HG03175 (cell line): ENCODE results near the gene SNRNP48.

Experiments used
- ATAC-seq: cut with Tn5 transposase; IDR thresholded peaks from one replicate; pipeline ENCODE4 v1.9.1; 2021; ENCODE audit warnings: mild to moderate bottlenecking, moderate library complexity; ENCODE audit not compliant: unreplicated experiment

The SNRNP48 gene

DNA sequence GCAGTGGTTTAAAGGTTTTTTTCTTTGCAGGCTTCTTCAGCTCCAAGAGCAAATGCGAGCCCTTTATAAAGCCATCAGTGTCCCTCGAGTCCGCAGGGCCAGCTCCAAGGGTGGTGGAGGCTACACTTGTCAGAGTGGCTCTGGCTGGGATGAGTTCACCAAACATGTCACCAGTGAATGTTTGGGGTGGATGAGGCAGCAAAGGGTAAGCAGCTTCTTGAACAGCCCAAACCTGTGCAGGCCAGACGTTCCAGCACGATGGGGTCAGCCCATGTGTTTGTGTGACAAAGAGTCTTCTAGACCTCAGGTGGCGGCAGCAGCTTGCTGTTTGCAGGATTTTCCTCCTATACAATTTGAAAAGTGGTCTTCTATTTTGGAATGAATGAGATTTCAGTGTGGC, 30.8 kb upstream of the SNRNP48 start:
- no peak for ATAC-seq

DNA sequence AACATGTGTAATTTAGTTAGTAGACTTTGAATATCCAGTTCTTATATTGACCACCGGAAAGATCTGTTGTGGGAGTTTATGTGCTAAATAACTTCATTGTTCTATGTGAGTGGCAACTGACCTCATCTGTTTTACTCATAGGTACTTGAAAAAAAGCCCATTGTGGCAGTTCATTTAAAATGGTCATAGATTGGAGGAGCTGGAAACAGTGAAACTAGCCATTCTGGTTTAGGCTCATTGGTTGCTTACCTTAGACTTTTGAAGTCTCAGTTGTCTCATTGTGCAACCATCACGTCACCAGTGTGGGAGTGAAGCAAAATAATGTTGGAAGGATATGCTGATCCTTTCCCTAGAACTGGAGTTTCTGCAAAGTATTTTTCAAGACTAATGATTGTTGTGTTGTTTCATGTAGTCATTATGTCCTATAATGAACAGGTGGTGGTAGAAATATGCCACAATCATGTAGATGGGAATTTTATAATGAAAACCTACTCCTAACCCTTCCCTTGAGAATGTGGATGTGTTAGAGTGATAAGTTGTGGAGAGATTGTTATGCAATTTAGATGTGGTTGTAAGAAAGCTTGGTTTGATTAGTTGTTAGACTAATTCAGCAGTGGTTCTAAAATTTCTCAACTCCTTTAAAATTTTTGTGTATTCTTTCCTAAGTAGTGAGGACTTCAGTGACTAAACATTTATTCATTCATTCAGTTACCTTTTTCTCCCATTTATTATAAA, 30.2 kb upstream of the SNRNP48 start:
- no peak for ATAC-seq

DNA sequence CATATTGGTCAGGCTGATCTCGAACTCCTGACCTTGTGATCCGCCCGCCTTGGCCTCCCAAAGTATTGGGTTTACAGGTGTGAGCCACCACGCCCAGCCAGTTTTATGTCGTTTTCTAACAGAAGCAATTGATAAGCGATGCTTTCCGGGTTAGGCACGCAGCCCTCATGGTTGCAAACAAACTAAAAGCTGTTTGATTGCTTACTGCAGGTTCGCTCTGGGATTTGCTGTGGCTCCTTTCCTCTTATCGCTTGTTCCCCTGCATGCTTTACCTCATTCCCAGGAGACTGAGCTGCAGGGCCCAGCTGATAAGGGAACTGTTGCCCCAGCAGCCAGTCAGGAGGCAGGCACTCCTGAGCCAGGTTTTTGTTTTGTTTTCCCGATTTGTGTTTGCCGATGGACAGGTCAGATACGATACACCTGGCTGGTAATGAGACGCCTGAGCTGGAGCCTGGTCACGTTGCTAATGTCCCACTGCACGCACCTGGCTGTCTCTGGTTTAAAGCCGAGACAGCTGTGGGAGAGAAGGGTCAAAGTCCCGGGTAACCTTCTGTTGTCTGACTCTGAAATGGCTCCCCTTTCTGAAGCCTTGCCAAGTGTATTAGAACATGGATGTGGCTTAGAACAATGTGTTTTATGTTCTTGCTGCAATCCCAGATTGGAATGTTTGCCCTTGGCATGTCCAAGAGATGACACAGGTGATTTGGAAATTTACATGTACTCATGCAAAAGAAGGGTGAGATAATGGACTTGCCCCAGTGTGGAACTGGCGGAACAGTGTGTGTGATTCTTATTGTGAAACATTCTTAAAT, 28.6 kb upstream of the SNRNP48 start:
- ATAC-seq = no peak

DNA sequence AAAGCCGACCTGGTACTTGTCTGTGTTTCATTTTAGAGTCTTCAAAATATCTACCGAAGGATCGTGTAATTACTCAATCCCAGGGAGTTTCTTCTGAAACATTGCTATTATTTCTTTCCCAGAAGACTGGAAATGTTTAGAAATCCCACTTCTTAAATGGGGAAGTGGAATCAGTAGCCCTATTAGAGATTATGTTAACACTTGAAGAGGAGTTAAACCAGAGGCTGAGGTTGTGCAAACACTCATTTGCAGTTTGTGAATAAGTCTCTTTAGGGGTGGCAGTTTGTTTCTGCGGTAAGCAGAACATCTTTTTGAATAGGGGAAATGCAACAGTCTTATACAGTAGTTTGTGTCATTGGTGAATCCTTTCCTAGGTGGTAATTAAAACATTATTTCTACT, 27.2 kb upstream of the SNRNP48 start:
- ATAC-seq = no peak

DNA sequence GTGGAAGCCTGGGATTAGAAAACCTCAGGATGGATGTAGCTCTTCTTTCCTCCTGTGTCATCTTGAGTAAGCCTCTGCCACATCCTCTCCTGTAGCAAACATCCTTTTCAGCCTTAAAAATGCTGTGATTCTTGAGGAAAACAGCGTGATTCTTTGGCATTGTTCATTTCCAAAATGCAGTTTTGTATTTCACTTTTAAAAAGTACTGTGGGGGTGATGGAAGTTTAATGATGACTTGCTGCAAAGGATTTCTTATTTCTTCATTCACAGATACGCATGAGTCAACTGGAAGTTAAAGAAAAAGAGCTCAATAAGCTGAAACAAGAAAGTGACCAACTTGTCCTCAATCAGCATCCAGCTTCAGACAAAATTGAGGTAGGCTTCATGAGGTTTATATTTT, 23.9 kb upstream of the SNRNP48 start:
- ATAC-seq = no peak

DNA sequence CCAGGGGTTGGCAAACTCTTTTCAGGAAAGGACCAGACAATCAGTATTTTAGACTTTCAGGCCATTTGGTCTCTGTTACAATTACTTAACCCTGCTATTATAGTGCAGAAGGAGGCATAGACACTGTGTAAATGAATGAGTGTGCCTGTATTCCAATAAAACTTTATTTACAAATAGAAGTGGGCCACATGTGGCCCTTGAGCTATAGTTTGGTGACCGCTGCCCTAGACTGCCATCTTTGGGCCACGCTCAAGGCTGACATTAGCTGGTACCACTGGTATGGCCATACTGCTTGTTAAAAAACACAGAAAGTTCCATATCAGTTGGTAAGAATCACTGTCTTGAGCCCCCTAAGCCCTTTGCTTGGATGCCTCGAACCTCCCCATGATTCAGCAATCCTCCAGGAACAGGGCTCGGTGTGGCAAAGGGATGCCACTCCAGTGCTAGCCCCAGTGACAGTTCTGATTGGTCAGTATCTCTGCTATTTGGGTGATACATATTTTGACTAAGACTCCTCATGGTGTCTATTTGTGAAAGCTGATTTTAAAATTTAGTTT, 23.3 kb upstream of the SNRNP48 start:
- no peak for ATAC-seq

DNA sequence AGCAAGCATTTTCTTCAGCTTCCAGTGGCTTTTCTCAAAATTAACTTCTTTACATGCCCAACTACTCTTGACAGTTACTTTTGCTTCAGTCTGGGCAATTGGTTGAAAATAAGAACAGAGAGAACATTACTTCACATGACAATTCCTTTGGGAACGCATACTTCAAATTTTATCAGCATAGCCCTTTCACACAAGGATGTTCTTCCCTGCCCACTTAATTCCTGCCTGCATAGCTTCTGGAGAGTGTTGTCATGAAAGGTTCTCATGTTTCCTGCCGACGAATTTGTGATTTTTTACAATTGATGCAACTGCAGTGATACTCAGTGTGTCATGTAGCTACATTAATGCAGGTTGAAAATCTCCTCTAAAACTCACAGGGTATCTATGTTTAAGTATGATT, 22.0 kb upstream of the SNRNP48 start:
- ATAC-seq = no peak

DNA sequence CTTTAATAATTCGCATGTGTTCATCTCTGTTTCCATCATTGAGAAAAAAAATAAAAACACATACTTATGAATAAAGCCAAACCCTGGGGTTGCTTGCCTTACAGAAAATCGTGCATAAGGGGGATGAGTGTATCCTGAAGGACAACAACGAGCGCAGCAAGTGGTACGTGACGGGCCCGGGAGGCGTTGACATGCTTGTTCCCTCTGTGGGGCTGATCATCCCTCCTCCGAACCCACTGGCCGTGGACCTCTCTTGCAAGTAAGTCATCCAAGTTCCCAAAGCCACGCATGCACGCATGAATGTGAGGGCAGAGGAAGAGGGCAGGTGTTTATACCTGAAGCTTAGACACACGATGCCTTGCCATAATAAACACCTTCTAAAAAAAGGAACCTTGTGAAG, 20.9 kb upstream of the SNRNP48 start:
- no peak for ATAC-seq

DNA sequence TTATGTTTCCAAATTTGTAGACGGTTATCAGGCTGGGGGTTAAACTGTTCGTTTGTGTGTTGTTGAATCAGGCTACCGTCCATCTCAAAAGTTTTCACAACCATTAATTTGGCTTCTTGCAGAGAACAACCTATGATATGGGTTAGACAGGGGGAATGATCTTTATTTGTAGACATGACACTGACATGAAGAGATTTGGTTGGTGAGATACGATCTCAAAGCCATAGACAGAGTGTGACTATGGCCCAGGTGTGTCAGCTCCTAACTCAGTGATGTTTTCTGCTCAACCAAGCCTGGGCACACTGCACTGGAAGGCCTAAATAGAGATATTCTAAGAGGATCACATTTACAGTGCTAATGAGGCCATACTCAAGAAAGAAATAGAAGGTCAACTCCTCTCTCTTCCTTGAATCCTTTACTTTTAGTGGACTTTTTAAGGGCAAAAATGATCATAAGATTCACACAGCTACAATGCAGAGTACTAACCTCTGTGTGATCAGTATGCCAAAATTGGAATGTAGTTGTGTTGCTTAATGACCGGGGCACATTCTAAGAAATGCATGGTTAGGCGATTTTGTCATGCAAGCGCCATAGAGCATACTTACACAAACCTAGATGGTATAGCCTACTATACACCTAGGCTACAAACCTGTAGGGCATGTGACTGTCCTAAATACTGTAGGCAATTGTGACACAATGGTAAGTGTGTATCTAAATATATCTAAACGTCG, 17.6 kb upstream of the SNRNP48 start:
- ATAC-seq = no peak

DNA sequence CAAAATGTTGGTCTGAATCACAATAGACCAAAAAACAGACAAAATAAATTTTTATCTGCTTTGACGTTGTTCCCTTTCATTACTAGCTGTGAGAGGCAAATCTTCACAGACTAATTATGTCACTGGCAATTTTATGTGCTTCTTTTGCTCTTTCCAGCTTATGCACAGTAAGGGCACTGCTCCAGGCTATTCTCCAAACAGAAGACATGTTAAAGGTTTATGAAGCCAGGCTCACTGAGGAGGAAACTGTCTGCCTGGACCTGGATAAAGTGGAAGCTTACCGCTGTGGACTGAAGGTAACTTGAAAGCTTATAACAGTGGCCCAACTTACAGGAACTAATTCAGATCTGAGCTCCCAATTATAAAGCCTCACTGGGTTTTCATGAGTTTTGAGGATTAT, 15.5 kb upstream of the SNRNP48 start:
- ATAC-seq = no peak

DNA sequence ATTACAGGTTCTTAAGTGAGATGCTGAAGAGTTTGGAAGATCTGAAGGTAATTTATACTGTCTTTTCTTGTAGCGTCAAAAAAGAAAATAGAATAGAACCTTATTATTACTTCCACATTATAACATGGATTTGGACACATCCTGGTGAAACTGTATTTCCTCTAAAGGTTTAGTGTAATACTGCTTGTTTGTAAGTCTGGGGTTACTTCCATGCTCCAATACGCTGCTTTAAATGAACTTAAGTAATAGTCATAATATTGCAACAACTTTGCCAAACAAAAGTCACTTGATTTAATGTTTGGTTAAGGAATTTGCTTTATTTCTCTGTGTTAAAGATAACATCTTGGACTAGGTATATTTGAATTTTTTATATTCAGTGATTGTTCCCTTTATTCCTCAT, 11.5 kb upstream of the SNRNP48 start:
- no peak for ATAC-seq

DNA sequence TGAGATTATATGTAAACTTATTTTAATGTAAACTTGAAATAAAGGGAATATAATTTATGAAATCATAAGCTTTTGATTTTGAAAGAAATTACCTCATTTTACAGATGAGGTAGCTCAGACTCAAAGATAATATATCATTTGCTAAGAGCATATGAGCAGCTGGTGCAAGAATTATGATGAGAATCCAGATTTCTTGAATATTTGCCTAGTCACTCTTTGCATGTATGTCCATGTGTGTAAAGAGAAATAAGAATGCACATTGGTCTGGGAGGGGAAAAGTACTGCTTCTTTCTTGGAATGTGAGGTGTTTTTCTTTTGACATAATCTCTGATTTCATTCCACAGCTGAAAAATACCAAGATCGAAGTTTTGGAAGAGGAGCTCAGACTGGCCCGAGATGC, 11.1 kb upstream of the SNRNP48 start:
- no peak for ATAC-seq

DNA sequence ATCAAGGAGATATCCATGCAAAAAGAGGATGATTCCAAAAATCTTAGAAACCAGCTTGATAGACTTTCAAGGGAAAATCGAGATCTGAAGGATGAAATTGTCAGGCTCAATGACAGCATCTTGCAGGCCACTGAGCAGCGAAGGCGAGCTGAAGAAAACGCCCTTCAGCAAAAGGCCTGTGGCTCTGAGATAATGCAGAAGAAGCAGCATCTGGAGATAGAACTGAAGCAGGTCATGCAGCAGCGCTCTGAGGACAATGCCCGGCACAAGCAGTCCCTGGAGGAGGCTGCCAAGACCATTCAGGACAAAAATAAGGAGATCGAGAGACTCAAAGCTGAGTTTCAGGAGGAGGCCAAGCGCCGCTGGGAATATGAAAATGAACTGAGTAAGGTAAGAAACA, 10.1 kb upstream of the SNRNP48 start:
- no peak for ATAC-seq

DNA sequence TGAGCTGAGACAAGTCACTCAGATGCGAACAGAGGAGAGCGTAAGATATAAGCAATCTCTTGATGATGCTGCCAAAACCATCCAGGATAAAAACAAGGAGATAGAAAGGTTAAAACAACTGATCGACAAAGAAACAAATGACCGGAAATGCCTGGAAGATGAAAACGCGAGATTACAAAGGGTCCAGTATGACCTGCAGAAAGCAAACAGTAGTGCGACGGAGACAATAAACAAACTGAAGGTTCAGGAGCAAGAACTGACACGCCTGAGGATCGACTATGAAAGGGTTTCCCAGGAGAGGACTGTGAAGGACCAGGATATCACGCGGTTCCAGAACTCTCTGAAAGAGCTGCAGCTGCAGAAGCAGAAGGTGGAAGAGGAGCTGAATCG, 9.5 kb upstream of the SNRNP48 start:
- ATAC-seq = no peak

DNA sequence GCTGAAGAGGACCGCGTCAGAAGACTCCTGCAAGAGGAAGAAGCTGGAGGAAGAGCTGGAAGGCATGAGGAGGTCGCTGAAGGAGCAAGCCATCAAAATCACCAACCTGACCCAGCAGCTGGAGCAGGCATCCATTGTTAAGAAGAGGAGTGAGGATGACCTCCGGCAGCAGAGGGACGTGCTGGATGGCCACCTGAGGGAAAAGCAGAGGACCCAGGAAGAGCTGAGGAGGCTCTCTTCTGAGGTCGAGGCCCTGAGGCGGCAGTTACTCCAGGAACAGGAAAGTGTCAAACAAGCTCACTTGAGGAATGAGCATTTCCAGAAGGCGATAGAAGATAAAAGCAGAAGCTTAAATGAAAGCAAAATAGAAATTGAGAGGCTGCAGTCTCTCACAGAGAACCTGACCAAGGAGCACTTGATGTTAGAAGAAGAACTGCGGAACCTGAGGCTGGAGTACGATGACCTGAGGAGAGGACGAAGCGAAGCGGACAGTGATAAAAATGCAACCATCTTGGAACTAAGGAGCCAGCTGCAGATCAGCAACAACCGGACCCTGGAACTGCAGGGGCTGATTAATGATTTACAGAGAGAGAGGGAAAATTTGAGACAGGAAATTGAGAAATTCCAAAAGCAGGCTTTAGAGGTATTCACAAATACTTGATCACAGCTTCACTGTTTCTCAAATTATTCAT, 8.9 kb upstream of the SNRNP48 start:
- no peak for ATAC-seq

DNA sequence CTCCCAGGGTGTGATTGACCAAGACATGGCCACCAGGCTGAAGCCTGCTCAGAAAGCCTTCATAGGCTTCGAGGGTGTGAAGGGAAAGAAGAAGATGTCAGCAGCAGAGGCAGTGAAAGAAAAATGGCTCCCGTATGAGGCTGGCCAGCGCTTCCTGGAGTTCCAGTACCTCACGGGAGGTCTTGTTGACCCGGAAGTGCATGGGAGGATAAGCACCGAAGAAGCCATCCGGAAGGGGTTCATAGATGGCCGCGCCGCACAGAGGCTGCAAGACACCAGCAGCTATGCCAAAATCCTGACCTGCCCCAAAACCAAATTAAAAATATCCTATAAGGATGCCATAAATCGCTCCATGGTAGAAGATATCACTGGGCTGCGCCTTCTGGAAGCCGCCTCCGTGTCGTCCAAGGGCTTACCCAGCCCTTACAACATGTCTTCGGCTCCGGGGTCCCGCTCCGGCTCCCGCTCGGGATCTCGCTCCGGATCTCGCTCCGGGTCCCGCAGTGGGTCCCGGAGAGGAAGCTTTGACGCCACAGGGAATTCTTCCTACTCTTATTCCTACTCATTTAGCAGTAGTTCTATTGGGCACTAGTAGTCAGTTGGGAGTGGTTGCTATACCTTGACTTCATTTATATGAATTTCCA, 4.6 kb upstream of the SNRNP48 start:
- ATAC-seq = no peak

DNA sequence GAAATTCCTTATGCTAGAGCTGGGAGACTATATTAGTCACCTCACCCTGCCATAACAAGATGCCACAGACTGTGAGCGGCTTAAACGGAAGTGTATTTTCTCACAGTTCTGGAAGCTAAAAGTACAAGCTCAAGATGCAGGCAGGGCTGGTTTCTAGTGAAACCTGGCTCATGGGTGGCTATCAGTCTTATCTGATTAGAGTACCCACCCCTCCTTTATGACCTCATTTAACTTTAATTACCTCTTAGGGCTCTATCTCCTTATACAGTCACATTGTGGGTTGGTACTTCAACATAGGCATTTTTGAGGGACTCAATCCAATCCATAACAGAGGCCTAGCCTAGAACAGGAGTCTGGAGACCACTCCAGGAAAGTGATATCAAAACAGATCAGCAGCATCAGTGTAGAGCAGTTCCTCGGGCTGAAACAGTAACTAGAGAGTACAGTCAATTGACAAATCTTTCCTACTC, 2.3 kb upstream of the SNRNP48 start:
- no peak for ATAC-seq

DNA sequence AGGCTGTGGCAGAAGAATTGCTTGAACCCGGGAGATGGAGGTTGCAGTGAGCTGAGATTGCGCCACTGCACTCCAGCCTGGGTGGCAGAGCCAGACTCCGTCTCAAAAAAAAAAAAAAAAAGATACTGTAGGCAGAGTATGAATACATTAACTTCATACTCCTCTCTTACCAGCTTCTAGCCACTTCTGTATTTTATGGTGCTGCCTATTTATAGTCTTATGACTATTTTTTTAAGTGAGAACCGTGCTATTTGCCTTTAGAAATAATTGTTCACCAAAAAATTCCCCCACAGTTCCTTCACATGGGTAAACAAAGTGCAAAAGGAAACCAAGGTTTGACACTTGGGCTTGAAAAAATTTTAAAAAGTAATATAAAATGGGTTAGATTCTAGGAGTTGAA, 1.5 kb upstream of the SNRNP48 start:
- no peak for ATAC-seq

DNA sequence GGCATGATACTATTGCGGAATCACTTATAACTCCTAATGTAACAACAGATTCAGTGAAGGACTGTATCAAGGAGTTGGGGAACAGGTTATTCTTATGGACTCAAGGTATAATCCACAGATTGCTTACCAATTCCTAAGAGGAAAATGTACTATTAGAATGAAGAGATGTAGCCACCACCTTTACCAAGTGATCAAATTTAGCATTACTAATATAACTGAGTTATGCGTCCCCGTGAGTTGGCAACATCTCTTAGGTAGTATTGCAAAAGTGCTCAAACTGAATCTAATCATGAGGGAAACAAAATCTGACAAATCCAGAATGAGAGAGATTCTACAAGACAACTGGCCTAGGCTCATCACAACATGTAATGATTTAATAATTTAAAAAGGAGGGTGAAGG, 777 bp upstream of the SNRNP48 start:
- ATAC-seq = no peak

DNA sequence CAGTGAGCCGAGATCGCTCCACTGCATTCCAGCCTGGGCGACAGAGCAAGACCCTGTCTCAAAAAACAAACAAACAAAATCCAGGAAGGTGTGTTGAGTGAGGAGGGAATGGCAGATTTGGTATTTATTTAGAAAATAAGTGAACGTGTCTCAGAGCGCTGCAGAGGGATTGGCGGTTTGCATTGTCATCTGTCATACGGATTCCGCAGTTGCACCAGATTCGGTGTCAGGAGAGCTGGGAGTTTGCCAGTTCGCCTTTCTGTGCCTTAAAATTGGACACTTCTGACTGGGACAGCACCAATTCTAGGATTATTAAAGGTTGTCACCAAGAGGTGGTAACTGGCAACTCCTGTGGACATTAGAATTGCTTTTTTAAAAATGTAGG, 912 bp downstream of the SNRNP48 start:
- ATAC-seq = no peak
